ENCODE results near the gene SLC44A1. TPM values are rescaled to one million over a fixed set of nuclear protein-coding genes. Genes with fewer than 3 reads are reported as not detected.
A peak's percentile ranks its signal among the peaks of the same experiment; 100 is the strongest.

The SLC44A1 gene
- polyA plus RNA-seq, 3 donors, result 6.9 to 52.1 (median 46.5) TPM

GRCh38 chr9:105421864-105422263, 177.4 kb downstream of the SLC44A1 start:
- no peak for DNase-seq
- H3K4me1 Mint-ChIP-seq, result peaks cover 15% of the 10 kb centered on the region
- H3K9me3 Mint-ChIP-seq, result no peaks in the 10 kb centered on the region
- 93% methylated on average over 4 of the region's 5 CpGs for WGBS (ENCODE audit: insufficient coverage)
- H3K4me3 Mint-ChIP-seq, result no peak overlapping the region
- Histone ChIP-seq H3K27me3 (ENCODE audit: control insufficient read depth in 2 of 2, insufficient read depth in 2 of 2, low read length in 2 of 2) (no peaks in the 10 kb centered on the region), H3K36me3 (replicated peaks in 1 of 2; ENCODE audit: control insufficient read depth in 1 of 2, insufficient read depth in 2 of 2, low read length in 2 of 2) (no peaks in the 10 kb centered on the region), H3K4me1 (ENCODE audit: control insufficient read depth in 1 of 2, insufficient read depth in 2 of 2, low read length in 2 of 2) (peaks cover 10 to 15% of the 10 kb centered on the region in 2 donors), H3K9me3 (replicated peaks in 1 of 2; ENCODE audit: control insufficient read depth in 1 of 2, insufficient read depth in 1 of 2, low read length in 2 of 2) (no peaks in the 10 kb centered on the region), H4K20me1 (ENCODE audit: insufficient read depth, low read length) (no peaks in the 10 kb centered on the region), H3K4me3 (replicated peaks in 1 of 3; ENCODE audit: low read depth in 2 of 3, low read length in 3 of 3) (no peak overlapping the region), H3K4me2 (replicated peaks; ENCODE audit: extremely low read depth, low read length, poor library complexity, severe bottlenecking) (no peak overlapping the region), H3K27ac (ENCODE audit: low read depth in 1 of 2, low read length in 2 of 2) (no peak overlapping the region), H3K9ac (ENCODE audit: insufficient read depth, low read length, poor library complexity, severe bottlenecking) (no peak overlapping the region), H3K79me2 (ENCODE audit: insufficient read depth, low read length) (no peaks in the 10 kb centered on the region), H2AFZ (ENCODE audit: insufficient read depth, low read depth, low read length, poor library complexity, severe bottlenecking) (no peak overlapping the region)
- H3K36me3 Mint-ChIP-seq, result no peaks in the 10 kb centered on the region
- H3K27me3 Mint-ChIP-seq (ENCODE audit: low read depth in 3 of 3), result peaks cover 0 to 1% (median 0%) of the 10 kb centered on the region in 3 donors
- intact Hi-C loops (cut with micrococcal nuclease), result loop anchor here in 1 of 2 donors (10.0 kb wide), 1 partner anchor 607 kb away; no protein-coding TSS in a partner anchor
- no peak overlapping the region for H3K27ac Mint-ChIP-seq
- TF ChIP-seq CTCF (IDR thresholded peaks at IDR 0.05), result no peak

- H4K20me1 ChIP-seq (ENCODE audit: insufficient read depth, low read length), result no peaks in the 10 kb centered on the region
- H3K4me3 ChIP-seq (replicated peaks in 1 of 3; ENCODE audit: low read depth in 2 of 3, low read length in 3 of 3), result no peak overlapping the region
- Mint-ChIP-seq H3K9me3 (no peaks in the 10 kb centered on the region), H3K27ac (no peak overlapping the region), H3K36me3 (peaks cover 0 to 3% of the 10 kb centered on the region in 2 donors), H3K4me3 (no peak overlapping the region), H3K27me3 (ENCODE audit: low read depth in 3 of 3) (peaks cover 0 to 1% (median 0%) of the 10 kb centered on the region in 3 donors), H3K4me1 (no peaks in the 10 kb centered on the region)
- H3K9ac ChIP-seq (ENCODE audit: insufficient read depth, low read length, poor library complexity, severe bottlenecking), result no peak overlapping the region
- H2AFZ ChIP-seq (ENCODE audit: insufficient read depth, low read depth, low read length, poor library complexity, severe bottlenecking), result no peak overlapping the region
- H3K36me3 ChIP-seq (replicated peaks in 1 of 2; ENCODE audit: control insufficient read depth in 1 of 2, insufficient read depth in 2 of 2, low read length in 2 of 2), result no peaks in the 10 kb centered on the region
- H3K9me3 ChIP-seq (replicated peaks in 1 of 2; ENCODE audit: control insufficient read depth in 1 of 2, insufficient read depth in 1 of 2, low read length in 2 of 2), result no peaks in the 10 kb centered on the region
- no peaks in the 10 kb centered on the region for H3K79me2 ChIP-seq (ENCODE audit: insufficient read depth, low read length)
- intact Hi-C loops (cut with micrococcal nuclease), result loop anchor here in 1 of 2 donors (10.0 kb wide), 1 partner anchor 611 kb away; no protein-coding TSS in a partner anchor
- no peak overlapping the region for H3K27ac ChIP-seq (ENCODE audit: low read depth in 1 of 2, low read length in 2 of 2)
- no peak for DNase-seq
- WGBS (ENCODE audit: insufficient coverage), result 86% methylated on average over 2 of the region's 2 CpGs
- H3K4me2 ChIP-seq (replicated peaks; ENCODE audit: extremely low read depth, low read length, poor library complexity, severe bottlenecking), result no peak overlapping the region
- no peaks in the 10 kb centered on the region for H3K27me3 ChIP-seq (ENCODE audit: control insufficient read depth in 2 of 2, insufficient read depth in 2 of 2, low read length in 2 of 2)
- no peaks in the 10 kb centered on the region for H3K4me1 ChIP-seq (ENCODE audit: control insufficient read depth in 1 of 2, insufficient read depth in 2 of 2, low read length in 2 of 2)
- TF ChIP-seq CTCF (IDR thresholded peaks at IDR 0.05), result peak; percentile 59
These were observed 181.5 kb downstream of the SLC44A1 start for GRCh38 chr9:105425816-105426433.
